ENCODE measurements around the gene FBXO9.

FBXO9 gene

GRCh38 chr6:53139841-53140413 lies 74.7 kb downstream of the FBXO9 start:
- DNase-seq = no peak

- DNase-seq = no peak
Measured at GRCh38 chr6:53142810-53143209, 77.6 kb downstream of the FBXO9 start.

GRCh38 chr6:53143710-53144109 lies 78.5 kb downstream of the FBXO9 start:
- no peak for DNase-seq

GRCh38 chr6:53144802-53145201 lies 79.6 kb downstream of the FBXO9 start:
- DNase-seq = no peak

GRCh38 chr6:53148684-53149083 lies 83.5 kb downstream of the FBXO9 start, which contains the start of gene GCM1:
Gene GCM1 (minus strand): TSS chr6:53148841. CDS start chr6:53145632, 3,209 bp downstream.
- DNase-seq = no peak
